ENCODE results near the gene NDUFAF8. TPM values are rescaled to one million over a fixed set of nuclear protein-coding genes. Genes with fewer than 3 reads are reported as not detected.

NDUFAF8 gene
- total RNA-seq, 1 donor from 2014 or later, result 52.9 TPM

DNA sequence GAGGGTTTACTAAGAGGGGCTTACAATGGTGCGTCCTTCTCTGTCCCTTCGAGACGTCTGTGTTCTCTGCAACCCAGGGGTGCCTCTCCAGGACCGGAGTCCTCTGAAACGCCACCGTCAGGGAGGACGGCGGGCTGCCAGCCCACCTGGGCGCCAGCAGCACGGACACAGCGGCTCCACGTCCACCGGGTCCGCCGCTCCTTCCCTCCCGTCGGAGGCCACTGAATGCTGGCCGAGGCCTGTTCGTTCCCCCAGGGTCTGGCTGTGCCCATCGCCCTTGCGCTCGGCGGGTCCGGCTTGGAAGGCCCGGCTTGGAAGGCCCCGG lies 666 bp upstream of the NDUFAF8 start:
- DNase-seq (ENCODE audit: low spot score), result no peak

DNA sequence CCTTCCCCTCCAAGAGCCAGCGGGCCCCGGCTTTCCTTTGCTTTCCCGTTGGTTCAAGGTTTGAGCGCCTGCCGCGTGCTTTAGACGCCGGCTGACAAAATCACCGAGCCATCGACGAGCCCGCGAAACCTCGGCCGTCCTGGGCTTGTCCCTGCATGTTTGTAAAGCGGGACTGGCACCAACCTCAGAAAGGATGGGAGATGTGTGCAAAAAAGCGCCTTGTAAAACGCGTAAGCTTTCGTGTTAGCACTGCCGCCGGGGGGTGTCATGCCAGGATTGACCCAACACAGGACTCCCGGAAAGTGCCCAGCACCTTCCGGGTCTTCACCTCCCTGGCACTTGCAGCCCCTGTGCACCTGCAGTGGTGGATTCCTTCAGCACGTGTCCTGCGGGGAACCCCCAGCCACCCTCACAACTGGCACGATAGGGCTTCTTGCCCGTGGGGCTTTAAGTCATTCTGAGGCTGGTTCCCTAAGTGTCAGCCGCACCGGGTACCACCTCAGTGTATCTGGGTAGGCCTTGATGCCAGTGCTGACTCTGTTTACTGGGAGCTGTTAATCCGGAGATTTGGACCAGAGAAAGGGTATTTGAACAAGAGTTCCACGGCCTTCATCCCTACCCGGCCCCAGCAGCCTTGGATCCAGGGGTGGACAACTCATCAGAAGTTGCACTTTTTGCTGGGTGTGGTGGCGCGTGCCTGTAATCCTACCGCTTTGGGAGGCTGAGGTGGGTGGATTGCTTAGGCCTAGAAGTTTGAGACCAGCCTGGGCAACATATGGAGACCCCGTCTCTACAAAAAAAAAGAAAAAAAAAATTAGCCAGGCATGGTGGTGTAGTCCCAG lies 817 bp downstream of the NDUFAF8 start:
- DNase-seq (ENCODE audit: low spot score), result no peak

DNA sequence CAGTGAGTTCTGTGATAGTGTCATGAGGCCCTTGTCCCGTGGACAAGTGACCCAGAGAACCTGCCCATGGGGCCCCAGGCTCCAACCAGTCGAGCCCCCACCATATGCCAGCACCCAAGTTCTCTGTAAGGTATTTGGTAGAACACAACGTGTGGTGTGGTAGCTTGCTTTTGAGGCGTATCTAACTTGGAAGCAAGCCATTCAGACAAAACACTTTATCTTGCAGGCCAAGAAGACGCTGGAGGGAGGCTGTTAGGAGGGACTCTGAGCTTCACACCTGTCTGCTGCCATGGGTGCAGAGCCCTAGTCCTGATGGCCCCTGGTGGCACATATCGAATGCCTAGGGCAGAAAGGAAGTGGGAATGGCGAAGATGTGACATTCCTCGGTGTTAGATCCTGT lies 1.6 kb downstream of the NDUFAF8 start:
- DNase-seq (ENCODE audit: low spot score), result no peak

DNA sequence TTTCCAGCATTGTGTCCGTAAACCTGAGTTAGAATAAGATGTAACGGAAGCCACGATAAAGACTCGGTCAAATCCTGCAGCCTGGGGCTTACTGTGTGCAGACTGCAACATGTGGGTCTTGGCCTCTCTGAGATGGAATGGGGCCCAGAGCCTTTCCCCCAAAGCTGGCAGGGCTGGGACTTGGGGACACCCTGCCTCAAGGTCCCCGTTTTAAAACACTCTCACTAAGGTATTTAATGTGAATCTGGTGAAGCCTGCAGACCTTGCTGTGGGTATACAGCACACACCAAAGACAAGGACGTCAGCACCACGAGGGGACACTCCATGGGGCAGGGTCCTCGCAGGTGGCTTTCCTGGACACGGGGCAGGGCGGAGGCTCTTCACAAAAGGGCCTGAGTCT lies 2.1 kb downstream of the NDUFAF8 start:
- DNase-seq (ENCODE audit: low spot score), result no peak

DNA sequence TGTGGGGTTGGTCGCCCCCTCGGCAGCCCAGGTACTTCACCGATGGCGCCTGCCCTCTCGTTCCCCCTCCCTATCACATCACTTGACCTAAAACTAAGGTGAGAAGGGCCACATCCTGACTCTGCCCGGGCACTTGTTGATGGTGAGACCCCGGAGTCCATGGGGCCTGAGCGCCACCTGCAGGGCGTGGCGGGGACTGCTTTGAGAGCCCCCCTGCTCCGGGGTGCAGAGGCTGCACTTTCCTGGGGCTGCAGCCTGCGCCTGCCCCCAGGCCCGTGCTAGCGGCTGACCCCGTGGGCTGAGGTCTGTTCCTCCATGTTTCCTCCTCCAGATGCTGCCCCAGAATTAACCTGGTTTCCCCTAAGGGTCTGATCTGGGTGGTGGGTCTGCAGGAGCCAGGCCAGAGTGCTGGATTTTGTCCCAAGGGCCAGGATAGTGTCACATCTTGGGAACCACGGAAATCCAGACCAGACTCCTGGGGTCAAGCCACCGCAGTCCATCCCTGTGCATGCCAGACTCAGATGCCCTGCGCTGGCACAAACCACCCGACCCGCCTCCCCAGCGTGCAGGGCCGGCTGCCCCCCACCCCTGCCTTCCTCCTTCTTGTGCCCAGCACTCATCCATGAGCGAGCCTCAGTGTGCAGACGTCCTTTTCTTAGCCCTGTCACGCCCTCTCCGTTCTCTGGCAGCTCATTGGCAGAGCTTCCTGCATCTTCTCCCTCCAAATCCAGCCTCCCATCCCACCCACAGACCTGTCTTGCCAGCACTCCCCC lies 2.7 kb downstream of the NDUFAF8 start:
- no peak for DNase-seq (ENCODE audit: low spot score)

DNA sequence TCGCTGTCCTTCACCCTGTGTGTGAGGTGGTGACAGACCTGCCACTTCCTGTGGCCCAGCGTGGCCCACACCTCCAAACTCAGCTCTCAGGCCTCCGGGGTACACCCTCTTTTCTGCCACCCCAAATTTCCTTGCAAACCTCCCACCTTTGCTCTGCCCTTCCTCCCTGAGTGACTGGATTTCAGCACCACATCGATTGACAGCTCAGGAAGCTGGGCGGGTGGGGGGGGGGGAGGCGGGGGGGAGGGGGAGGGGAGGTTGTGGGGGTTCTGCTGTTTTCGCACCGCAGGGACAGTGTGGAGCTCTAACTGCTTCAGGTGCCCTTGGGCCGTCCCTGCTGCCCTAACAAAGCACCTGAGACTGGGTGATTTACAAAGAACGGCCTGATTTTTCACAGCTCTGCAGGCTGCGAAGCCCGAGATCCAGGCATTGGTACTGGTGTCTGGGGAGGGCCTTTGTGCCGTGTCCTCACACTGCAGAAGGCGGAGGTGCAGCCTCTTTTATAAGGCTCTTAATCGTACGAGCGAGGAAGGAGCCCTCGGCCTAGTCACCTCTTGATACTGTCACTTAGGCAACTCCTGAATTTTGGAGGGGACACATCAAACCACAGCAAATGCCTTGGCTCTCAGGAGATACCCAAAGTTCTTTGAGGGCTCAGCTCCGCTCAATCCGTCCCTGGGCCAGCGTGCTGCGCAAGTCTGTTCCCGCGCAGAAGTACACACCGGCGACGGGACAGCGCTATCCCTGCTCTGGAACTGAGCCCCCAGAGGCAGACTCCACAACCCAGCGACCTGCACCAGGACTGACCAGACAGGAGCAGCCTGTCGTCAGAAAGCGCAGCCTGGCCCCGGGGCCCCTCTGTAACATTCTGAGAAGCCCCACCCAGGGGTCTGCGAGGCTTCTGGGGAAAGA lies 3.6 kb downstream of the NDUFAF8 start:
- no peak for DNase-seq (ENCODE audit: low spot score)

DNA sequence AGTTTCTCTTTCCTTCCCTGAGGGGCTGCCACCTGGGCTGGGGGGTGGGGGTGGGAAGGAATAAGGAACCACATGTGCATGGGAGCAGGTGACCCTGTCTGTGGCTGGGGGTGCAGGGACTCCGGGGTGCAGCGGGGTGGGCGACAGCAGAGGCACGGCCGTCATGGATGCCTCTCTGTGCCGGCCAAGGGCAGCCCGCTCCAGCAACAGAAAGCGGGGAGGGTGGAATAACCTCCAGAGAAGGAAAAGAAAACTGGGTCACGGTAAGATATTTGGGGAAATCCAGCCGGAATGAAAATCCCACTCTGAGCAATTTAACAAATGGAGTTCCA lies 4.2 kb downstream of the NDUFAF8 start:
- no peak for DNase-seq (ENCODE audit: low spot score)

DNA sequence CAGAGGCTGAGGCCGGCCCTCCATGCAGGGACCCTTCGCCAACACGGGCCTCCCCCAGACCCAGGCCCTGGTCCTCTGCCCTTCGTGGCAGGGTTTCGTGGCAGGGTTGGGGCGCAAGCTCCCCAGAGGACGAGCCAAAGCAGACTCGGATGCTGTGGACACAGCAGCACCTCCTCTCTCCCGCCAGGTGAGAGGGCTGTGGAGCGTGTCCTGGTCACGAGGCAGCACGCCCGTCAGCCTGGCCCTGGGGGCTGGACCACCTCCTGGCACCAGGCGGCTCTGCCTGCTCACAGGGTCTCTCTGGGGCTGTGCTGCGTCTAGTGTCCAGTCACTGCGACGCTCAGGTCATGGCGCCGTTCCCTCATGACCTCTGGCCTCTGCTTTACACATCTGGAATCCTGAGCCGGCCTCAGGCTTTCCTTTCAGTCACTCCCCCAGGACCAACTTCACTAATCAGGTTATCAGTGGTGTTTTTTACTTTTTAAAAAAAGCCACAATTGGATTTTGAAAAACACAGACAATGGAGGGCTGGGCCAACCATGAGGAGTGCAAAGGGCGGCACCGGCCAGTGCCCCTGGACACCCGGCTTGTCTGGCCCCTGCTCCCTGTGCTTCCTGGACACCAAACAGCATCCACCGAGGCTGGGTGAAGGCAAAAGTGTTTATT lies 5.4 kb downstream of the NDUFAF8 start:
- no peak for DNase-seq (ENCODE audit: low spot score)

DNA sequence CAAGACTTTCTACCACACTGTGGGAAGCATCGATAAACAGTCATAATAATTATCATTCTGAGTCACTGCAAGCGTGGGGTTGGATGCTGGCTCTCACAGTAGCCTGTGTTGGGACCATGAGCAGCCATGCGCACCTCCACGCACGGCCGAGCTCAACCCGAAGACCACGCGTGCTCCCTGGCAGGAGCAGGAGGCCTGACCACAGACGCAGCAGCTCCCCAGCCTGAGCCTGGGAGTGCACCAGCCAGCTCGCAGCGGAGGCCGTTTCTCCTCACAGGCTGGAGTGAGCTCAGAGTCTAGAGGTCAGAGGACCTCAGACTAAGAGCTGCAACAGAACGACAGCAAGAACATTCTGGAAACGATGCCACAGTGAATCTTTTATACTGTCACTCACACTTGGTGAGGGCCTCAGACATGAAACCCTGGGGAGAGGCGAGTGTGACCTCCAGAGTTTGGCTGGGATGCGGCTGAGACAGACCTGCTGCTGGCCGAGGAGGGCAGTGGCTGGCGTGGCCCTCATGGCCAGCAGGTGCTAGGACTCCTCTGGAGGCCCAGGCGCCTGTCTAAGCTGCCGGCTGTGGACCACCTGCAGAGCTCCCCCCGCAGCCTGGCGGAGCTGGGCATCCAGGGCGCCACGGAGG lies 6.0 kb downstream of the NDUFAF8 start:
- no peak for DNase-seq (ENCODE audit: low spot score)

DNA sequence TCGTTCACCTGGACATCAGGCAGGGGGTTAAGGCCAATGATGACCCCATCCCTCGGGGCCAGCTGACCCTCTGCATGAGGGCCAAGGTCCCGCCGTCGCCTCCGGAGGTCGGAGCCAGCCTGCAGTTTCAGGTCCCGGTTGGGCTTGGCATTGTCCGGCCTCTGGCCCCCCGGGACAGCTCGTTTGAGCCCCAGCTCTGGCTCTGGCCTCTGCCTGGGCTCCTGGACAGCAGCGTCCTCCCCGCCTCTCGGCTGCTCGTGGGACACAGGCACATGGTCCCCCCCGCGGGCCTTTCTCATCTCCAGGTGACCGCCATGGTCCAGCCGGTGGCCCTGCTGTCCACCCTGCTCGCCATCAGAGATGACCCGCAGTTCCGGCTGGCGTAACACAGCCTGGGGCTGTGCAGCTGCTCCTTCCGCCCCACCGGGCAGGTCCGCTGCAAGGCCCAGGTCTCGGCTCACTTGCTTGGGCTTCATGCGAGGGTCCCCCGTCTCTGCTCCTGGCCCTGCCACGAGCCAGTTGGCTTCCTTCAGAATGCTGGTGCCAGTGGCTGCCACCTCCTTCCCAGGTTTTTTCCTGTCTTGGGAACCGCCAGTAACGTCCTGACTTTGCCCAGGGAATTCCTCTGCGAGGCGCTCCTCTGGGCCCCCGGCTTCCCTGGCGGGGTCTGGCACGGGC lies 6.7 kb downstream of the NDUFAF8 start:
- DNase-seq (ENCODE audit: low spot score), result no peak

DNA sequence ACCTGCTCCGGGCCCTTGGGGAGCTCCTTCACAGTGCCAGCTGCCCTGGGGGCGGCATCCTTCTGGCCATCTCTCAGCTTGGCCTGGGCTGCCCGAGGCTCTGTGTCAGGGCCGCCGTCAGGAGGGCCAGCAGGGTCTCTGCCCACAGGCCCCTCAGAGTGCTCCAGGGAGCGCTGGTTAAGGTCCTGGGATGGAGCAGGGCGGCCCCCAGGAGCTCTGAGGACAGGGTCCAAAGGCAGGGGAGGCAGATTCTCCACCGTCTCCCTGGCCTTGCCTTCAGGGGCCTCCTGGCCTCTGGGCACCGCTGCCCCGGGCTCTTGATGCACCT lies 7.2 kb downstream of the NDUFAF8 start:
- DNase-seq (ENCODE audit: low spot score), result no peak

DNA sequence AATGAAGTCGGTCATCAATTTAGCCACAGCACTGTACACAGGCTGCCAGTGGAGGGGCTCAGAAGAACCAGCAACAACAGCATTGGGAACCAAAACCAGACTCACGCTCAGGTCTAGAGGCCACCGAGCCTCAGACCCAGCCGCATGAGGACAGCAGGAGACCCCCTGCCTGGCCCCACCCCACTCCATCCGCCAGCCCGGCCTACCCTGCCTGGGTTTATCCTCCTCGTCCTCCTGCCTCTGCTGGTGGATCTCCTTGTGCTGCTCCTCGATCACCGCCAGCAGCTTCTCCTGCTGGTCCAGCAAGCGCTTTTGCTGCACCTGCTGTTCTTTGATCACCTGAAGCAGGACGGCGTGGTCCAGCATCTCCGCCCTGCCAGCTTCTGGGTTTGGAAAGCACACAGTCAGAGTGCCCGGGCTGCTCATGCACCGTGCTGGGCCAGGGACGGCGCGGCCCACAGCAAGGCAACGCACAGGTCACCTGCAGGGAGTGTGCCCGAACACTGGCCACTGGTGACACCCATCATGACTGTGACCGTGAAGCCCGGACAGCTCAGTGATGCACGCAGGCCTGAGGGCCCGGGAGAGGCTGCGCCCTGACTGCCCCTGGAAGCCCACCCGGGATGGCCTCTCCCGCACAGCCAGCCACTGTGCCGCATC lies 7.7 kb downstream of the NDUFAF8 start:
- no peak for DNase-seq (ENCODE audit: low spot score)

DNA sequence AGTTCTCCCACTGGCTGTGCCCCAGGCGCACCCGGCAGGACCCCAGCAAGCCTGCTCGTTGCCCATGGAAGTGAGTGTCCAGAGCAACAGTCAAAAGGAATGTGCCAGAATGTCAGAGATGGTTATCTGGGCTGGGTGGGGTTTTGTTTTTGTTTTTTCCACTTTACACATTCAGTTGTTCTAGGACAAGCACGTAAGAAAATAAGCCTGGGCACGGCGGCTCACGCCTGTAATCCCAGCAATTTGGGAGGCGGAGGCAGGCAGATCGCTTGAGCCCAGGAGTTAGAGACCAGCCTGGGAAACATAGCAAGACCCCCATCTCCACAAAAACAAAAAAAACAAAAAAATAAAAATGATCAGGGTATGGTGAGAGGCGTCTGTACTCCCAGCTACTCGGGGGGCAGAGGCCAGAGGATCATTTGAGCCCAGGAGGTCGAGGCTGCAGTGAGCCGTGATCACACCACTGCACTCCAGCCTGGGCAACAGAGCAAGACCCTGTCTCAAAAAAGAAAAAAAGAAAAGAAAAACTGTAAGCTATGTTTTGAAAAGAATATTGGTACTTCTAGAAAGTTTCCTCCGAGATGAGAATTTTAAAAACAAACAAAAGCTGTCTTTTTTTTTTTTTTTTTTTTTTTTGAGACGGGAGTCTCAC lies 8.3 kb downstream of the NDUFAF8 start:
- no peak for DNase-seq (ENCODE audit: low spot score)

DNA sequence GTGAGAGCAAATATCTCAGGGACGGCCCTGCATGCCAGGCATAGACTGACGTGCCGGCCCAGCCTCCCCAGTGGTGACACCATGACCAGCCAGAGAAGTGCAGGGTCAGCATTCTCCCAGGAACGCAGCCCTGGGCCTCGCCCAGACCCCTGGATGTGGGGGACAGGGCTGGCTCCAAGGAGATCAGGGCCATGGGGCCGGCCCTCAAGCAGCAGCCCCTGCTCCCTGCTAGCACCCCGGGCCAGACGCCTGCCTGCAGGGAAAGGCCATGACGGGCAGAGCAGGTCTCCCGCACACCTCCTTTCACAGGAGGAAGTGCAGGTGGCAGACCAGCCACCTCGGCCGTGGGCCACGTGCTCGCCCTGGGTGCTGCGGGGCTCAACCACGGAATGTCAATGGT lies 9.5 kb downstream of the NDUFAF8 start:
- DNase-seq (ENCODE audit: low spot score), result no peak

DNA sequence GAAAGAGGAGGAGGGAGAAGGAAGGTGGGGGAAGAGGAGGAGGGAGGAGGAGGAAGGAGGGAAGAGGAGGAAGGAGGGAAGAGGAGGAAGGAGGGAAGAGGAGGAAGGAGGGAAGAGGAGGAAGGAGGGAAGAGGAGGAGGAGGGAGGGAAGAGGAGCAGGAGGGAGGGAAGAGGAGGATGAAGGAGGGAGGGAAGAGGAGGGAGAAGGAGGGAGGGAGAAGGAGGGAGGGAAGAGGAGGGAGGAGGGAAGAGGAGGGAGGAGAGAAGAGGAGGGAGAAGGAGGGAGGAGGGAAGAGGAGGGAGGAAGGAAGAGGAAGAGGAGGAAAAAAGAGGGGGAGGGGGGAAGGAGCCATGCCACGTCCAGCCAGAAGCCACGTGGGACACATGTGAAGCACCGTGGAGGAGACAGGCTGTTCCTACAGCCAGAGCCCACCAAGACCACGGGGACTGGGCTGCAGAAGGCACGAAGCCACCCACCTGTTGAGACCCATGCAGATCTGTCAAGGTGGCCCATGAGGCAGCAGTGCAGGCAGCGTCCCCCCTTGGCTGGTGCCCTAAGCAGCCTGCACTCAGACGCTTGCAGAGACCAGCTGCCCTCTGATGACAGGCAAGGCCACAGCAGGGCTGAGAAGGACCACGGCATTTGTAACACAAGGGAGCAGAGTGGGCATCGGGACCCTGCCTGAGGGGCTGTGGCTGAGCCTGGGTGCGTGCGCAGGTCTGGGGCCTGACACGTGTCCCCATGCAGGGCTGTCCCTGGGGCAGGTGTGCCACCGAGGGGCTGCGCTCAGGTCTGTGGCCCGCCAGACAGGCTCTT lies 10.3 kb downstream of the NDUFAF8 start:
- no peak for DNase-seq (ENCODE audit: low spot score)

DNA sequence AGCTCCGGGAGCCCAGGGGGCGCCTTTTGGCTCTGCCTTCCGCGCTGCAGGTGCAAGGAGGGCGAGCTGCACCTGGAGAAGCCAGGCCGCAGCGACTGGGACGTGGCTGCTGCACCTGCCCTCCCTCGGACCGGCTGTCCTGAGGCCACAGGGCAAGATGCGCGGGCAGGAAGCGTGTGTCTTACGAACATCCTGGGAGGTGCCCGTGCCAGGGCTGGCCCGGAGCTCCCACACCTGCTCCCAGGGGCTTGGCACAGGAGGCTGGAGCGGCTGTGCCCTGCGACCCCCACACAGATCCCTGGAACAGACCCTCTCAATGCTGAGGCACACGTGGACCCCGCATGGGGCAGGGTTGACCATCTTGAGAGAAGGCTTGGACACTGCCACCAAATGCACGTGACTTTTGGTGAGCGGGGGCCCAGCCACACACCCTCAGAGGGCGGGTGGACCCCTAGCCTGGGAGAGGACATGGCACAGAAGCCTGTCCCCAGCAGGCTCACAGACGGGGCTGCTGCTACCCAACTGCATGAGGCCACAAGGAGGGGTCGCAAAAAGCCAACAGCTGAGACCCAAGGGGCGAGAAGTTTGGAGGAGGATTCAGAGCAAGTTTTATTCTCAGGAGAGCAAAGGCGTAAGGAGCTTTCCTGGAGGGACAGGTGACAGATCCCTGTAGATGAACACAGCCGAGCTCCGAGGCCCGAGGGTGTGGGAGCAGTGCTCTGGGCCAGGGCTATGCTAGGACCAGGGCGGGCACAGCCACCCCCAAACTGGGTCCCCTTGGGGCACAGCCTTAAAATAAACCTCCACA lies 11.4 kb downstream of the NDUFAF8 start:
- DNase-seq (ENCODE audit: low spot score), result no peak

DNA sequence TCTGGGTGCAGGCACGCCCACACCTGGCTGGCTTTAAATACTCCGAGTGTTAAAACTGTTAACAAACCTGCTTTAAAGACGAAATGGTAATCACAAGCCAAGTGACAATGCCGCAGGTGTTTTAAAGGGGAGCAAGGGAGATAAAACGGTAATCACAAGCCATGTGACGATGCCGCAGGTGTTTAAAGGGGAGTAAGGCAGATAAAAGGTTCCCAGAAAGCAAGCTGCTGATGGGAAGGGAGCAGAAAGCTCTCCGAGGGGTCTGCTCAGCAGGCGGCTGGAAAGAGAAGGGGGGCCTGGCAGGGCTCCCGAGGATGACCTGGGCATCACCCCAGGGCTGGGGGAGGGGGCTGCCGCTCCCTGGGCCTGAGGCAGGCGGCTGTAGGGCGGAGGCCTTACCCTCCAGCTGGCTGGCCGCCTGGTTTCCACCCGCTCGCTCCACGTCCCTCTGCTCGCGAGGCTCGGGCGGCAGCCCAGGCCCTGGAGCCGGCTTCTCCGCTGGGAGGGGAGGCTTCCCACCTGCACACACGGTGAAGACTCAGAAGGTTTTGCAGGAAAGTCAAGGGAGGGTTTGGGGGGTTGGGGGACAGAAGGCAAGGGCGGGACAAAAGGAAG lies 12.1 kb downstream of the NDUFAF8 start:
- no peak for DNase-seq (ENCODE audit: low spot score)

All from ureter (tissue), 1 donor.